Parathyroid adenoma (tissue), 2 donors: ENCODE measurements around the gene DDT.
"Not testable (repeated sequence)": the region's sequence is repeated elsewhere in the genome, so short reads cannot be mapped to it uniquely, and the experiment has no call there.

ENCODE experiments used
- H2AFZ ChIP-seq: fragments of 300-600 bp; sonication (generic); one replicate; pipeline ENCODE4 v1.7.0; 2017; ENCODE audit warnings: antibody characterized with exemption, mild to moderate bottlenecking
- H3K27ac ChIP-seq: fragments of 300-600 bp; sonication (generic); one replicate; pipeline ENCODE4 v1.7.0; 2017
- H3K27me3 ChIP-seq: fragments of 300-600 bp; sonication (generic); one replicate; pipeline ENCODE4 v1.7.0; 2017; ENCODE audit warnings: low read length; ENCODE audit not compliant: control insufficient read depth, insufficient read depth
- H3K36me3 ChIP-seq: fragments of 300-600 bp; sonication (generic); one replicate; pipeline ENCODE4 v1.7.0; 2017; ENCODE audit warnings: low read length; ENCODE audit not compliant: control insufficient read depth, insufficient read depth
- H3K4me1 ChIP-seq: fragments of 300-600 bp; sonication (generic); one replicate; pipeline ENCODE4 v1.7.0; 2017; ENCODE audit warnings: control low read depth
- H3K4me2 ChIP-seq: fragments of 300-600 bp; sonication (generic); one replicate; pipeline ENCODE4 v1.7.0; 2017; ENCODE audit warnings: low read length
- H3K4me3 ChIP-seq: fragments of 300-600 bp; sonication (generic); one replicate; pipeline ENCODE4 v1.7.0; 2017; ENCODE audit warnings: low read depth, low read length
- H3K79me2 ChIP-seq: fragments of 300-600 bp; sonication (generic); one replicate; pipeline ENCODE4 v1.7.0; 2017; ENCODE audit warnings: control low read depth
- H3K9ac ChIP-seq: fragments of 300-600 bp; sonication (generic); one replicate; pipeline ENCODE4 v1.7.0; 2017; ENCODE audit warnings: mild to moderate bottlenecking
- H3K9me3 ChIP-seq: fragments of 300-600 bp; sonication (generic); one replicate; pipeline ENCODE4 v1.7.0; 2017; ENCODE audit warnings: low read length; ENCODE audit not compliant: control insufficient read depth
- TF ChIP-seq, protein P1 (sequence below): fragments of 300-600 bp; sonication (generic); IDR thresholded peaks from one replicate; pipeline ENCODE4 v1.7.0; 2017; ENCODE audit warnings: antibody characterized with exemption, mild to moderate bottlenecking
- donor health status: primary hyperparathyroidism.

DDT gene

DNA sequence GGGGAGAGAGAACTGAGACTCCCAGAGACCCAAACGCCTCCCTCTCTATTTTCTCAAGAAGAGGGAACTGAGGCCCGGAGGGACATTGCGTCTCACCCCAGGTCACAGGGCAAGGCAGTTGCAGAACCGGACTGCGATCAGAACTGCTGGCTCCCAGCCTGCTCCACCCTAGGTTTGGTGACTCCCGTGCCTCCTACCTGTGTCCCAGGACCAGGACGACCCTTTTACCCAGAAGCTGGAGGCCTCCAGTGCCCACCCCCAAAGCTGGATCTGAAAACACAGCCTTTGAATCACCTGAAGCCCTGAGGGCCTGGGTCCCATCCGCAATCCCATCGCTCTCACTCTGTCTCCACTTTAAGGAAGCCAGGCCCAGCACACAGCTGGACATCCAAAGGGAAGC lies 29.6 kb upstream of the DDT start:
- Histone ChIP-seq H3K36me3 (no peaks in the 10 kb centered on the region), H3K9me3 (no peaks in the 10 kb centered on the region), H3K4me1 (no peaks in the 10 kb centered on the region), H3K4me3 (no peak overlapping the region), H3K9ac (no peak overlapping the region), H3K27me3 (no peaks in the 10 kb centered on the region), H2AFZ (no peak overlapping the region), H3K79me2 (no peaks in the 10 kb centered on the region), H3K27ac (no peak overlapping the region), H3K4me2 (no peak overlapping the region)
- TF ChIP-seq, protein P1, sequence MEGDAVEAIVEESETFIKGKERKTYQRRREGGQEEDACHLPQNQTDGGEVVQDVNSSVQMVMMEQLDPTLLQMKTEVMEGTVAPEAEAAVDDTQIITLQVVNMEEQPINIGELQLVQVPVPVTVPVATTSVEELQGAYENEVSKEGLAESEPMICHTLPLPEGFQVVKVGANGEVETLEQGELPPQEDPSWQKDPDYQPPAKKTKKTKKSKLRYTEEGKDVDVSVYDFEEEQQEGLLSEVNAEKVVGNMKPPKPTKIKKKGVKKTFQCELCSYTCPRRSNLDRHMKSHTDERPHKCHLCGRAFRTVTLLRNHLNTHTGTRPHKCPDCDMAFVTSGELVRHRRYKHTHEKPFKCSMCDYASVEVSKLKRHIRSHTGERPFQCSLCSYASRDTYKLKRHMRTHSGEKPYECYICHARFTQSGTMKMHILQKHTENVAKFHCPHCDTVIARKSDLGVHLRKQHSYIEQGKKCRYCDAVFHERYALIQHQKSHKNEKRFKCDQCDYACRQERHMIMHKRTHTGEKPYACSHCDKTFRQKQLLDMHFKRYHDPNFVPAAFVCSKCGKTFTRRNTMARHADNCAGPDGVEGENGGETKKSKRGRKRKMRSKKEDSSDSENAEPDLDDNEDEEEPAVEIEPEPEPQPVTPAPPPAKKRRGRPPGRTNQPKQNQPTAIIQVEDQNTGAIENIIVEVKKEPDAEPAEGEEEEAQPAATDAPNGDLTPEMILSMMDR = no peak

DNA sequence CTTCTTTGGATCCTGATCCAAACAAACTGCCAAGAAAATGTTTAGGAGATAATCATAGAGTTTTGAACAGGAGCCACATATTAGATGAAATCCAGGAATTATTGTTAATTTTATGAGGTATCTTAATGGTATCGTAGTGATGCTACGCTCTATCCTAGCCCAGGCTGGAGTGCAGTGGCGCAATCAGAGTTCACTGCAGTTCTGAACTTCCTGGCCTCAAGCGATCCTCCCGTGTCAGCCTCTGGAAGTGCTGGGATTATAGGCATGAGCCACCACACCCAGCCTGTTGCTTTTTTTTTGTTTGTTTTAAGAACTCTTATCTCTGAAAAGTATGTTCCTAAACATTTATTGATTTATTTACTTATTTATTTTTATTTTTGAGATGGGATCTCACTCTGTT lies 28.6 kb upstream of the DDT start:
- TF ChIP-seq, protein P1 = no peak
- Histone ChIP-seq H3K36me3 (no peaks in the 10 kb centered on the region), H3K27me3 (no peaks in the 10 kb centered on the region), H2AFZ (no peak overlapping the region), H3K4me2 (no peak overlapping the region), H3K9ac (no peak overlapping the region), H3K27ac (no peak overlapping the region), H3K79me2 (no peaks in the 10 kb centered on the region), H3K4me1 (no peaks in the 10 kb centered on the region), H3K9me3 (no peaks in the 10 kb centered on the region), H3K4me3 (no peak overlapping the region)

DNA sequence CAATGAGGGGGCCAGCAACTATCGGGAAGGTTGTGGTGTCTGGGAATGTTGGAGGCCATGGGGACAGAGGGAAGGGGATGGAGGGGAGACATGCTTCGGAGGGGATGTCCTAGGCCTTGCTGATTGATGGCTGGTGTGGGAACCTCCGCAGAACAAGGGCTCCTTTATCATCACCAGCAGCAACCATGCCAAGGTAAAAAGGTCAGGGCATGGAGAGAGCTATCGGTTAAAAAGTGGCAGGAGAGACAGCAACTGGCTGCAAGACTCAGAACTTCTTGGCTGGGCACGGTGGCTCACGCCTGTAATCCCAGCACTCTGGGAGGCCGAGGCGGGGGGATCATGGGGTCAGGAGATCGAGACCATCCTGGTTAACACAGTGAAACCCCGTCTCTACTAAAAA lies 28.0 kb upstream of the DDT start:
- Histone ChIP-seq H3K36me3 (no peaks in the 10 kb centered on the region), H3K27me3 (no peaks in the 10 kb centered on the region), H3K4me3 (no peak overlapping the region), H3K27ac (no peak overlapping the region), H3K9ac (no peak overlapping the region), H3K9me3 (no peaks in the 10 kb centered on the region), H2AFZ (no peak overlapping the region), H3K79me2 (no peaks in the 10 kb centered on the region), H3K4me2 (no peak overlapping the region), H3K4me1 (no peaks in the 10 kb centered on the region)
- TF ChIP-seq, protein P1 = no peak

DNA sequence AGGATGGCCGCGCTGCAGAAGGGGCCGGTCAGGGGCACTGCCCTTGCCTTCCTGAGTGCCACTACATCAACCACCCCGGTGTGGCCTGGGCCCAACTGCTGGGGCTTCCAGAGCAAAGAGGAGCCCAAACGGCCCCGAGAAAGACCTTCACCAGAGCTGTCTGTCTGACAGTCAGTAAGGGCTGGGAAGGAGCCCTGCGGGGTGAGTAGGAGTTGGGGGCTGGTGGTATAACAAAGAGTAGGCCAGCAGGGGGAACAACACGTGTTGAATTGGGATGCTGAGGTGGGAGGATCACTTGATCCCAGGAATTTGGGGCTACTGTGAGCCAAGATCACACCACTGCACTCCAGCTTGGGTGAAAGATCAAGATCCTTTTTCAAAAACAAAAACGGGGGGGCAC lies 27.1 kb upstream of the DDT start:
- Histone ChIP-seq H3K27me3 (no peaks in the 10 kb centered on the region), H3K4me1 (no peaks in the 10 kb centered on the region), H3K9me3 (no peaks in the 10 kb centered on the region), H3K79me2 (no peaks in the 10 kb centered on the region), H2AFZ (no peak overlapping the region), H3K4me2 (no peak overlapping the region), H3K36me3 (no peaks in the 10 kb centered on the region), H3K27ac (no peak overlapping the region), H3K4me3 (no peak overlapping the region), H3K9ac (no peak overlapping the region)
- TF ChIP-seq, protein P1 = no peak

DNA sequence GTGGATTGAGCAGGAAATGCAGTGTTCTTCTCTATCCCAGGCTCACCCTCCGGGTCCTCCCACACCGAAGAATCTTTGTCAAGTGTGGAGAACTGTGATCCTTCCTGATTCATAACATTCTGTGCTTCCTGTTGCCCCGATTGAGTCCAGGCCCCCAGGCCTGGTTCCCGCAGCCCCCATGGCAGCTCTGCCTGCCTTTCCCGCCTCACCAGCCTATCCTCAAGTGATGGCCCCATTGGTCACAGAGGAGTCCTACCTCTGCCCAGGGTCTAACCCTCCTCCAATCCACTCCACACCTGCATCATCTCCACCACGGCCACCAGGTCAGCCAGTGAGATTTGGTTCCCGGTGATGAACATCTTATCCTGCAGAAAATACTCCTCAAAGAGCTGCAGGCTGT lies 25.5 kb upstream of the DDT start:
- not testable (repeated sequence) for H3K4me3 ChIP-seq, H3K9ac ChIP-seq, H3K27me3 ChIP-seq, H3K4me2 ChIP-seq, H2AFZ ChIP-seq, H3K36me3 ChIP-seq, H3K27ac ChIP-seq, H3K4me1 ChIP-seq, H3K9me3 ChIP-seq, H3K79me2 ChIP-seq
